HepG2 (cell line): Measurements from ENCODE around the gene PLEKHA6. TPM values are rescaled to one million over a fixed set of nuclear protein-coding genes. Genes with fewer than 3 reads are reported as not detected.

ENCODE experiments used
- ATAC-seq: fragments of 200-7000 bp; cut with Tn5 transposase; 3 replicates; pipeline ENCODE4 v1.9.1; 2020; ENCODE audit warnings: mild to moderate bottlenecking, moderate library complexity
- BruUV-seq: library from RNA; stranded (reverse); fragments of 400-500 nt; replicated peaks from 2 replicates; lab custom pipeline; 2021; lab: Mats Ljungman, UMichigan
- CTCF ChIA-PET: fragments of 300-600 bp; formaldehyde crosslinking; extraction: SDS; loops from one replicate; lab custom pipeline; 2021; ENCODE audit warnings: low total read pairs, inconsistent platforms, low intra/inter-chr PET ratio; lab: Yijun Ruan, JAX
- POLR2A ChIA-PET: fragments of 350-600 bp; sonication (Branson Sonifier 250); formaldehyde crosslinking; loops from one replicate; lab custom pipeline; 2020; ENCODE audit warnings: antibody characterized with exemption, inconsistent platforms; lab: Yijun Ruan, JAX
- DNase-seq: peaks from one replicate; pipeline ENCODE4 v3.0.0-alpha.2; 2015; ENCODE audit warnings: low spot score
- FAIRE-seq: peaks from 3 replicates; lab custom pipeline; 2011; peaks lifted over from hg19 to GRCh38; lab: Jason Lieb, UNC
- H2AFZ ChIP-seq: one replicate; pipeline ENCODE4 v1.6.1; 2011; ENCODE audit warnings: low read length, inconsistent platforms
- H3K27ac ChIP-seq: fragments of 300-600 bp; 3 replicates; pipeline ENCODE4 v1.8.0; 2011; ENCODE audit warnings: mixed run types, mild to moderate bottlenecking, mixed read lengths, low read length, inconsistent platforms; ENCODE audit not compliant: insufficient read depth; ENCODE audit errors: extremely low read length
- H3K27me3 ChIP-seq, 2 experiments: fragments of 200-600 bp in 1 of 2; 2 replicates in 1 of 2; 3 replicates in 1 of 2; pipeline versions ENCODE4 v1.6.0 to v1.8.0; 2011; ENCODE audit warnings: low read length in 2 of 2, mild to moderate bottlenecking in 2 of 2, moderate library complexity in 2 of 2, inconsistent platforms in 1 of 2; ENCODE audit not compliant: insufficient read depth in 2 of 2, control insufficient read depth in 1 of 2
- H3K36me3 ChIP-seq, 2 experiments: fragments of 200-600 bp in 1 of 2; replicated peaks in 1 of 2; 2 replicates in 1 of 2; 3 replicates in 1 of 2; pipeline versions ENCODE4 v1.5.1 to v1.8.0; 2011; ENCODE audit warnings: low read length in 2 of 2, inconsistent platforms in 1 of 2; ENCODE audit not compliant: insufficient read depth in 2 of 2, control insufficient read depth in 1 of 2
- H3K4me1 ChIP-seq: 2 replicates; pipeline ENCODE4 v1.5.1; 2012; ENCODE audit warnings: low read length, inconsistent platforms; ENCODE audit not compliant: insufficient read depth
- H3K4me2 ChIP-seq: 2 replicates; pipeline ENCODE4 v1.6.0; 2011; ENCODE audit warnings: low read depth, low read length, inconsistent platforms
- H3K4me3 ChIP-seq, 3 experiments: fragments of 200-600 bp in 1 of 3; sonication (generic), shearing (Covaris generic) in 1 of 3; replicated peaks in 1 of 3; 2 replicates each; pipeline ENCODE4 v1.5.1; 2011 to 2016; ENCODE audit warnings: low read length in 3 of 3, inconsistent platforms in 2 of 3, low read depth in 2 of 3, mild to moderate bottlenecking in 2 of 3, control low read depth in 1 of 3, mixed read lengths in 1 of 3; ENCODE audit not compliant: insufficient read depth in 1 of 3
- H3K79me2 ChIP-seq: one replicate; pipeline ENCODE4 v1.6.1; 2011; ENCODE audit warnings: low read length, inconsistent platforms; ENCODE audit not compliant: insufficient read depth
- H3K9ac ChIP-seq: 2 replicates; pipeline ENCODE4 v1.6.0; 2011; ENCODE audit warnings: mild to moderate bottlenecking, low read depth, low read length, inconsistent platforms; ENCODE audit not compliant: insufficient read depth
- H3K9me3 ChIP-seq: 2 replicates; pipeline ENCODE4 v1.5.1; 2012; ENCODE audit warnings: mild to moderate bottlenecking, low read length
- H4K20me1 ChIP-seq: 2 replicates; pipeline ENCODE4 v1.6.0; 2011; ENCODE audit warnings: inconsistent platforms, mild to moderate bottlenecking, low read length, moderate library complexity; ENCODE audit not compliant: insufficient read depth
- BCL6 ChIP-seq: IDR thresholded peaks from 2 replicates; pipeline ENCODE4 v1.6.1; 2016; ENCODE audit warnings: missing genetic modification reagents, missing compliant biosample characterization
- ELF3 ChIP-seq: IDR thresholded peaks from 2 replicates; pipeline ENCODE4 v1.6.1; 2016; ENCODE audit warnings: missing genetic modification reagents, missing compliant biosample characterization
- ETV5 ChIP-seq: IDR thresholded peaks from 2 replicates; pipeline ENCODE4 v1.6.1; 2018; ENCODE audit warnings: missing biosample characterization, missing genetic modification reagents, inconsistent platforms, borderline replicate concordance
- FOXA1 ChIP-seq, 2 experiments: fragments of 450-650 bp in 1 of 2; sonication (generic) in 1 of 2; formaldehyde crosslinking in 1 of 2; IDR thresholded peaks; 2 replicates each; pipeline versions ENCODE4 v1.4.0 to v1.6.1; 2016 to 2020; ENCODE audit warnings: missing genetic modification reagents in 1 of 2
- FOXP1 ChIP-seq, 2 experiments: fragments of 450-650 bp in 1 of 2; IDR thresholded peaks; 2 replicates each; pipeline ENCODE4 v1.6.1; 2017 to 2018; ENCODE audit warnings: antibody characterized with exemption in 1 of 2
- GABPA ChIP-seq, 2 experiments: IDR thresholded peaks; 2 replicates each; pipeline ENCODE4 v1.6.1; 2011 to 2016; ENCODE audit warnings: low read depth in 2 of 2, low read length in 1 of 2, missing biosample characterization in 1 of 2, missing genetic modification characterization in 1 of 2
- MTF2 ChIP-seq: sonication (generic); formaldehyde crosslinking; IDR thresholded peaks from 2 replicates; pipeline ENCODE4 v1.5.0; 2020; ENCODE audit warnings: missing genetic modification reagents, borderline replicate concordance
- NFYC ChIP-seq: IDR thresholded peaks from 2 replicates; pipeline ENCODE4 v1.6.1; 2016; ENCODE audit warnings: missing genetic modification reagents, missing compliant biosample characterization
- PITX1 ChIP-seq: sonication (generic); formaldehyde crosslinking; IDR thresholded peaks from 2 replicates; pipeline ENCODE4 v1.5.1; 2020; ENCODE audit warnings: mild to moderate bottlenecking, missing genetic modification reagents
- RARA ChIP-seq: IDR thresholded peaks from 2 replicates; pipeline ENCODE4 v1.6.1; 2016; ENCODE audit warnings: missing genetic modification reagents, missing compliant biosample characterization
- SAP130 ChIP-seq: IDR thresholded peaks from 2 replicates; pipeline ENCODE4 v1.6.1; 2016; ENCODE audit warnings: low read depth
- SIX4 ChIP-seq: sonication (generic); formaldehyde crosslinking; IDR thresholded peaks from 2 replicates; pipeline ENCODE4 v1.4.0; 2020; ENCODE audit warnings: missing genetic modification reagents
- SKIL ChIP-seq: sonication (generic); formaldehyde crosslinking; IDR thresholded peaks from 2 replicates; pipeline ENCODE4 v1.8.0; 2022; ENCODE audit warnings: missing genetic modification reagents, mild to moderate bottlenecking, moderate library complexity, borderline replicate concordance
- SOX13 ChIP-seq, 3 experiments: fragments of 450-650 bp in 1 of 3; sonication (generic) in 1 of 3; formaldehyde crosslinking in 1 of 3; IDR thresholded peaks in 2 of 3; conservative IDR thresholded peaks in 1 of 3; 2 replicates each; pipeline versions ENCODE4 v1.5.0 to v1.6.1; 2016 to 2020; ENCODE audit warnings: antibody characterized with exemption in 1 of 3, mild to moderate bottlenecking in 1 of 3, missing compliant biosample characterization in 1 of 3, missing genetic modification reagents in 1 of 3, moderate library complexity in 1 of 3
- TFAP4 ChIP-seq: sonication (generic); IDR thresholded peaks from 2 replicates; pipeline ENCODE4 v1.6.1; 2016; ENCODE audit warnings: low read depth, borderline replicate concordance
- THAP7 ChIP-seq: sonication (generic); formaldehyde crosslinking; IDR thresholded peaks from 2 replicates; pipeline ENCODE4 v1.8.1; 2023; ENCODE audit warnings: mild to moderate bottlenecking, missing genetic modification reagents
- ZBTB20 ChIP-seq: sonication (generic); formaldehyde crosslinking; IDR thresholded peaks from 2 replicates; pipeline ENCODE4 v1.8.1; 2023; ENCODE audit warnings: missing genetic modification reagents, low read depth, mild to moderate bottlenecking, borderline replicate concordance
- ZNF354B ChIP-seq: sonication (generic); formaldehyde crosslinking; IDR thresholded peaks from 2 replicates; pipeline ENCODE4 v1.8.0; 2022; ENCODE audit warnings: mild to moderate bottlenecking, missing genetic modification reagents
- ZNF652 ChIP-seq: IDR thresholded peaks from 2 replicates; pipeline ENCODE4 v1.6.1; 2016; ENCODE audit warnings: low read depth, borderline replicate concordance
- WGBS: methylation state at CpG from one replicate; pipeline ENCODE4 v1.1.6; 2017; ENCODE audit warnings: low lambda C conversion rate; 5-methylcytosine and 5-hydroxymethylcytosine counted together
- in situ Hi-C: cut with HindIII; loops from 2 replicates; pipeline ENCODE4 v1.10.0; 2017; ENCODE audit warnings: low pct_unique_long_range_greater_than_20kb; ENCODE audit not compliant: extremely low pct_ligation_motif_present
- intact Hi-C: fragments of 100-400 bp; cut with micrococcal nuclease; formaldehyde crosslinking; loops from one replicate; pipeline ENCODE4 v1.10.0; 2022; ENCODE audit not compliant: unreplicated experiment
- polyA plus RNA-seq, 8 experiments: library from polyadenylated mRNA; depleted of rRNA in 3 of 8; stranded (reverse) in 7 of 8; unstranded in 1 of 8; fragments of >200 nt; fragmentation: Illumina TruSeq in 4 of 8; extraction: Trizol in 4 of 8; gene quantifications; 2 replicates each; pipeline versions ENCODE4 v1.2.1 to v1.2.3, GENCODE V29; 2011 to 2016; ENCODE audit warnings: low read depth in 4 of 8, missing spikeins in 1 of 8, mixed read lengths in 1 of 8; ENCODE audit not compliant: insufficient read depth in 1 of 8
- total RNA-seq, 5 experiments: library from RNA; depleted of rRNA; stranded (reverse); fragments of >200 nt; fragmentation: Illumina TruSeq; extraction: Trizol; gene quantifications; 2 replicates each; pipeline ENCODE4 v1.2.3, GENCODE V29; 2016; ENCODE audit warnings: low read depth in 1 of 5

The PLEKHA6 gene
- total and polyA plus RNA-seq, 2 of the 13 experiments (the other 11 are each of a cell fraction or from before 2014, with no cell fraction given): 5.3 to 11.4 TPM

GRCh38 chr1:204405988-204406387 lies 46.3 kb upstream of the PLEKHA6 start (continued):
- TF ChIP-seq THAP7 (CRISPR knock-in tag) (no peak), ZNF354B (CRISPR knock-in tag) (no peak), SIX4 (CRISPR knock-in tag) (no peak)

GRCh38 chr1:204404629-204405028 lies 44.9 kb upstream of the PLEKHA6 start:
- Histone ChIP-seq H3K36me3 (peaks cover 5 to 26% of the 10 kb centered on the region in 2 experiments; a peak in 3 of 5 replicates), H3K9me3 (no peaks in the 10 kb centered on the region), H3K27ac (peak overlapping the region; percentile 40), H3K4me1 (peaks cover 31% of the 10 kb centered on the region), H3K4me2 (peak overlapping the region; percentile 81), H3K79me2 (peaks cover 74% of the 10 kb centered on the region), H3K27me3 (no peaks in the 10 kb centered on the region; a peak in 1 of 5 replicates), H2AFZ (no peak overlapping the region), H3K4me3 (peak overlapping the region in 2 of 3 experiments; percentile 12 to 47; a peak in 3 of 6 replicates), H3K9ac (no peak overlapping the region), H4K20me1 (peaks cover 54% of the 10 kb centered on the region)
- POLR2A ChIA-PET: interaction anchor here (0.9 to 1.1 kb wide), 2 partner anchors 26 to 191 kb away, joined by 3 read pairs; partner anchors contain the start of gene GOLT1A
- ATAC-seq: peak; percentile 63; the same call in 2 of the 3 replicates
- no TSS peak for BruUV-seq
- CTCF ChIA-PET: no interaction called here
- 17% methylated on average over 2 of the region's 2 CpGs for WGBS
- intact Hi-C loops: no loop called here
- FAIRE-seq: no peak
- peak; percentile 31 for DNase-seq
- in situ Hi-C loops: no loop called here
- TF ChIP-seq SKIL (CRISPR knock-in tag) (no peak), GABPA (IDR thresholded peaks at IDR 0.05; ENCODE audit: low read depth, low read length) (no peak), GABPA (CRISPR knock-in tag; IDR thresholded peaks at IDR 0.05; ENCODE audit: low read depth) (peak; percentile 40; the same call in 1 of the 2 replicates), NFYC (CRISPR knock-in tag) (no peak), PITX1 (0 out of 2 replicates have a peak, but pooled peaks have one; percentile 16), TFAP4 (no peak), FOXP1 (IDR thresholded peaks at IDR 0.05) (no peak), FOXP1 (CRISPR knock-in tag; IDR thresholded peaks at IDR 0.05) (peak; percentile 71), ELF3 (0 out of 2 replicates have a peak, but pooled peaks have one; percentile 34), BCL6 (0 out of 2 replicates have a peak, but pooled peaks have one; percentile 48), FOXA1 (IDR thresholded peaks at IDR 0.05) (no peak), FOXA1 (CRISPR knock-in tag; IDR thresholded peaks at IDR 0.05) (peak; percentile 42; the same call in 1 of the 2 replicates), SAP130 (CRISPR knock-in tag) (peak; percentile 60), RARA (CRISPR knock-in tag) (peak; percentile 33; the same call in 1 of the 2 replicates), ZBTB20 (peak; percentile 46; the same call in 1 of the 2 replicates), ZNF652 (peak; percentile 99), SOX13 (IDR thresholded peaks at IDR 0.05) (no peak), SOX13 (CRISPR knock-in tag; conservative IDR thresholded peaks at IDR 0.05 in 1 of 2, IDR thresholded peaks at IDR 0.05 in 1 of 2) (0 out of 4 replicates have a peak, but pooled peaks of 1 of the 2 experiments have one; percentile 15), ETV5 (CRISPR knock-in tag) (peak; percentile 50; the same call in 1 of the 2 replicates), MTF2 (no peak)
